Activated T-cell treated with anti-CD3 and anti-CD28 coated beads, Interleukin-2, amount 50 U/mL, for 4 hours (primary cell): ENCODE results near the gene RXRA. TPM values are rescaled to one million over a fixed set of nuclear protein-coding genes. Genes with fewer than 3 reads are reported as not detected.

ENCODE experiments used
- ATAC-seq, 2 donors: fragments of 200-7000 bp; cut with Tn5 transposase; one replicate each; pipeline ENCODE4 v1.10.0; 2021
- DNase-seq: peaks from one replicate; pipeline ENCODE4 v3.0.0-alpha.2; 2020
- H3K27me3 Mint-ChIP-seq: one replicate; pipeline ENCODE4 v1.8.0; 2021; ENCODE audit warnings: low read depth, mixed read lengths
- H3K36me3 Mint-ChIP-seq: one replicate; pipeline ENCODE4 v1.8.0; 2022; ENCODE audit warnings: mixed read lengths; ENCODE audit not compliant: insufficient read depth
- H3K4me1 Mint-ChIP-seq: one replicate; pipeline ENCODE4 v1.8.0; 2021; ENCODE audit warnings: low read depth, mixed read lengths
- H3K4me3 Mint-ChIP-seq: one replicate; pipeline ENCODE4 v1.8.0; 2021; ENCODE audit warnings: mild to moderate bottlenecking, moderate library complexity, mixed read lengths
- H3K9me3 Mint-ChIP-seq: one replicate; pipeline ENCODE4 v1.8.0; 2021; ENCODE audit warnings: mixed read lengths
- total RNA-seq, 3 donors: library from RNA; stranded (reverse); gene quantifications; one replicate each; pipeline ENCODE4 v1.2.1, GENCODE V29; 2021

Gene RXRA
- total RNA-seq, 3 donors from 2014 or later = 4.7 to 7.6 (median 4.7) TPM

DNA sequence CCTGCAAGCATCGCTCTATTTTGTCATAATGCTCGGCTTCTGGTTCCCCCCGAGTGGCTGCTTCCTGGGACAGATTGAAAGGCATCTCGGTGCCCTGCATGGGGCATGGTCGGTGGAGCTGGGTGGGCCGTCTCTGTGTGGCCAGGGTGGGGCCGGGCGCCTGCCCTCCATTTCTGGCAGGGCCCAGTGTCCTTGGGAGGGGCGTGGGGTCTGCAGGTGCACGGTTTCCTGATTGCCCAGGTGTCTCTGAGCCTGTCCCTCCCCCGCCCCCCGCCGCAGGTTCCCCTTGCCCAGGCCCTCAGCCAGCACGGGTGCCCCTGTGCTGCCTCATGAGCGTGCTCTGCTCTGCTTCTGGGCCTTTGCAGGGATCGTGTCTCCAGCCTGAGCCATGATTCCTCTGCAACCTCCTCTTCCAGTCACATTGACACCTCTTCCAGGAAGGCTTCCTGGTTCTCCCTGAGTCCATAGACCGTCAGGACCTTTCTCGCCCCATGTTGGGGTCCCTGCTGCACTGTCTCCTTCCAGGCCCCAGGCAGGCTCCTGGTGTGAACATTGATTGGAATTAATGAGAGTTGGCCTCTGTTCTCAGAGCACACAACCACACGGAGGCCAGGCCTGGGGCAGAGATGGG is 90.2 kb downstream of the RXRA start:
- H3K27me3 Mint-ChIP-seq = no peaks in the 10 kb centered on the region
- ATAC-seq (no peak), DNase-seq (no peak)
- H3K4me3 Mint-ChIP-seq = no peak overlapping the region
- H3K4me1 Mint-ChIP-seq = peaks cover 7% of the 10 kb centered on the region
- no peaks in the 10 kb centered on the region for H3K36me3 Mint-ChIP-seq
- no peaks in the 10 kb centered on the region for H3K9me3 Mint-ChIP-seq

DNA sequence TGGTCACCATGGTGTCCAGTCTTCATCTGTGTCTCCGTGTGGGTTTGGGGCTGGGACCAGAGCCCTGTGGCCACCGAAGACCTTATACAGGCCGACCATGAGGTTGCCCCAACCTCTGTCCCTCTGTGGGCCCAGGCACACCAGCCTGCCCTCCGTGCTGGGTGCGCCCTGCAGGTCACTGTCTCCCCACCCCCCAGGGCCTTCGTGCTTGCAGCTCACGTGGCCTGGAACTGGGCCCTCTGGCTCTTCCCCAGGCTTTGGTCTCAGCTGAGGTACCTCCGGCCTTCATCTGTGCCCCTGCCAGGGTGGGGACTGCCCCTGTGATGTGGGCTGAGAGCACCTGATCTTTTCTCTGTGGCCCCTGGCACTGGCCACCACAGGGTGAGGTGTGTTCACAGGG is 92.1 kb downstream of the RXRA start:
- DNase-seq = no peak
- H3K9me3 Mint-ChIP-seq = no peaks in the 10 kb centered on the region
- no peaks in the 10 kb centered on the region for H3K4me1 Mint-ChIP-seq
- H3K36me3 Mint-ChIP-seq = no peaks in the 10 kb centered on the region
- H3K27me3 Mint-ChIP-seq = no peaks in the 10 kb centered on the region
- no peak overlapping the region for H3K4me3 Mint-ChIP-seq
- no peak for ATAC-seq

DNA sequence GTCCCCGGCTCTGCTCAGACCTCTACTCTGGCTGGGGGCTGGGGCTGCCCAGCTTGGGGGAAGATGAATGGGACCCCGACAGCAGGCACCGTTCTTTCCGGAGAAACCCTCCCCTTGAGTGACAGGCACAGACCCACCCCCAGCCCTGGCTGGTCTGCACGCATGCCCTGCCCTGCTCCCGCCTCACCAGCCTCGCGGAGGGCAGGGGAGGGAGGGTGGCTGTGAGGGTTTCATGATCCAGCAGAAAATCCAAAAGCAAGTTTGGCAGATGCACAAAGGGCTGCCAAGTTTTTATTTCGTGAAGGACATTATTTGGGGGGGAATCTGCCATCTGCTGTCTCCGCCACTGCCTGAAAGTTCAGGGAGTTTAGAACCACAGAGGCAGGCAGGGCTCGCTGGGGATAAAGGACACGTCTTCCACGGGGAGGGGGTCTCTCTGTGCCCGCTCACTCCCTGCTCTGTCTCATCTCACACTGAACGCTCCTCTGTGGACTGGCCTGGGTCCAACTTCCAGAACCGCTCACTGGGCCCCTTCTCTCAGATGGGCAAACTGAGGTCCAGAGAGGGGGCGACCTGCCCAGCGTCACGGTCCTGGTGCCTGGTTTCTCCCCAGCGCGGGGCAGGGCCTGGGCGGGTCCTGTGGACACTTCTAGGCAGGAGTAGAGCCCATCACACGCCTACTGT is 92.9 kb downstream of the RXRA start:
- Mint-ChIP-seq H3K27me3 (no peaks in the 10 kb centered on the region), H3K36me3 (no peaks in the 10 kb centered on the region), H3K4me3 (no peak overlapping the region), H3K9me3 (no peaks in the 10 kb centered on the region), H3K4me1 (no peaks in the 10 kb centered on the region)
- ATAC-seq (no peak), DNase-seq (no peak)

DNA sequence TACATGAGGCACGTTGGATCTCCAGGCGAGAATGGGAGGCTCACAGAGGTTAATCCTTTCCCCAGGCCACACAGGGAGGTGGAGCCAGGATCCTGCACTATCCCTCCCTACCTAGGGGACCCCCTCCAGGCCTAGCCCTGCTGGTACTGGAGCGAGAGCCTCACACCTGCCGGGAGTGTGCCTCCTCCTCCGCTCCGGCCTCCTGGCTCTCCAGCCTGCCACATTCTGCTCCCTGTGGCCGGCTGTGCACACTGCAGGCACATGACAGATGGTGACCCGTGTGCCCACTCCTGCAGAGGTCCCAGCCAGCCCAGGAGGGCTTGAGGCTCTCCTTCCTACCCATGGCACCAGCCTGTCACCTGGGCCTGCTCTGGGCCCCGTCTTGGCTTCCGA is 93.4 kb downstream of the RXRA start:
- no peaks in the 10 kb centered on the region for H3K4me1 Mint-ChIP-seq
- no peak overlapping the region for H3K4me3 Mint-ChIP-seq
- no peaks in the 10 kb centered on the region for H3K9me3 Mint-ChIP-seq

DNA sequence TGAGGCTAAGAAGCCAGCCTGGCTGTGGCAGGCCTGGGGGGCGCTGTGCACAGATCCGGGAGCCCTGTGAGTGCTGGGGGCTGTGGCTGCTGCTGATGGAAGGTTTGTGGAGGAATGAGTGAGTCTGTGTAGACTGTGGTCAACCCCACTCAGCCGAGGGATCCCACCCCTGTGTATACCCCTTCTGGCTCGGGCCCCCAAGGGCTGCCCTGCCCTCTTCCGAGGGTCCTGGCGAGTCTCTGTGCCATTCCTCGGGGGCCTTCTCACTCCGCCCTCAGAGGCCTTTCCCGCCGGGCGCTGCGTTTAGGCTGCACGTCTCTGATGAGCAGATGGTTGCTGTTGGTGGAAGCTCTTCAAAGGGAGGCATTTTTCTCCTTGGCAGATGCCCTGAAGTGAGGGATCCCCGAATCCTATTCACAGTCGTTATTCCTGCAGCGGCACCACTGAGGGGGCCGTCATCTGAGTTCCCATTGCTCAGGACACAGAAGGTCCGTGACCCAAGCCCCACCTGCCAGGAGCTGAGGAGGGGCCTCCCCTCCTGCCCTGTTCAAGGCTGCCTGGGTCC is 94.1 kb downstream of the RXRA start:
- no peak overlapping the region for H3K4me3 Mint-ChIP-seq
- no peak for ATAC-seq
- H3K36me3 Mint-ChIP-seq = no peaks in the 10 kb centered on the region
- H3K27me3 Mint-ChIP-seq = no peaks in the 10 kb centered on the region
- no peak for DNase-seq
- H3K4me1 Mint-ChIP-seq = no peaks in the 10 kb centered on the region
- no peaks in the 10 kb centered on the region for H3K9me3 Mint-ChIP-seq

More for the DNA sequence above, 93.4 kb downstream of the RXRA start:
- no peaks in the 10 kb centered on the region for H3K27me3 Mint-ChIP-seq
- ATAC-seq (peak; percentile 38 to 39), DNase-seq (no peak)
- no peaks in the 10 kb centered on the region for H3K36me3 Mint-ChIP-seq

DNA sequence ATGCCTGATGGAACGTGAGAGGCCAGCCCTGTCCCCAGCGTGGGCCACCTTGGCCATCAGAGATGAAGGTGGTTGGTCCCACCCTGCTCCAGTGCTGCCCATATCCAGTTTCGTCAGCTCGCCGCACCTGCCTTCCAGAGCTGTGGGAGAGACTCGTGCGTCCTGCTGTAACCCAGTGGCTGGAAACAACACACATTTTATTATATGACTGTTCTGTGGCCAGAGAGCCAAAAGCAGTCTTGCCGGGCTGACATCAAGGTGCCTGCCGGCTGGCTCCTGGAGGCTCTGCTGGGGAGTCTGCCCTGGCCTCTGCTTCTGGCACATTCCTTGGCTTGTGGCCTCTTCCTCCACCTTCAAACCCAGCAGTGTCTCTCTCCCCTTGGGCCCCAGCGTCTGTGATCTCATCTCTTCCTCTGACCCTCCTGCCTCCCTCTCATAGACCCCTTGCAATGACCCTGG is 94.7 kb downstream of the RXRA start:
- no peaks in the 10 kb centered on the region for H3K27me3 Mint-ChIP-seq
- H3K4me1 Mint-ChIP-seq = no peaks in the 10 kb centered on the region
- no peaks in the 10 kb centered on the region for H3K9me3 Mint-ChIP-seq
- no peak overlapping the region for H3K4me3 Mint-ChIP-seq
- DNase-seq (no peak), ATAC-seq (no peak)
- H3K36me3 Mint-ChIP-seq = no peaks in the 10 kb centered on the region

DNA sequence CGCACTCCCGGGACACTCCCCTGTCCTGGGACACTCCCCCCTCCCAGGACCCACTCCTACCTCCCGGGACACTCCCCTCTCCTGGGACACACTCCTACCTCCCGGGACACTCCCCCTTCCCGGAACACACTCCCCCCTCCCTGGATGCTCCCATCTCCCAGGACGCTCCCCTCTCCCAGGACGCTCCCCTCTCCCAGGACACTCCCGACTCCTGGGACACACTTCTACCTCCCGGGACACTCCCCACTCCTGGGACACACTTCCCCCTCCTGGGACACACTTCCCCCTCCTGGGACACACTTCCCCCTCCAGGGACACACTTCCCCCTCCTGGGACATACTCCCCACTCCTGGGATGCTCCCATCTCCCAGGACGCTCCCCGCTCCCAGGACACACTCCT is 95.6 kb downstream of the RXRA start:
- Mint-ChIP-seq H3K9me3 (no peaks in the 10 kb centered on the region), H3K27me3 (no peaks in the 10 kb centered on the region), H3K4me3 (no peak overlapping the region), H3K4me1 (no peaks in the 10 kb centered on the region), H3K36me3 (no peaks in the 10 kb centered on the region)
- ATAC-seq (no peak), DNase-seq (no peak)

DNA sequence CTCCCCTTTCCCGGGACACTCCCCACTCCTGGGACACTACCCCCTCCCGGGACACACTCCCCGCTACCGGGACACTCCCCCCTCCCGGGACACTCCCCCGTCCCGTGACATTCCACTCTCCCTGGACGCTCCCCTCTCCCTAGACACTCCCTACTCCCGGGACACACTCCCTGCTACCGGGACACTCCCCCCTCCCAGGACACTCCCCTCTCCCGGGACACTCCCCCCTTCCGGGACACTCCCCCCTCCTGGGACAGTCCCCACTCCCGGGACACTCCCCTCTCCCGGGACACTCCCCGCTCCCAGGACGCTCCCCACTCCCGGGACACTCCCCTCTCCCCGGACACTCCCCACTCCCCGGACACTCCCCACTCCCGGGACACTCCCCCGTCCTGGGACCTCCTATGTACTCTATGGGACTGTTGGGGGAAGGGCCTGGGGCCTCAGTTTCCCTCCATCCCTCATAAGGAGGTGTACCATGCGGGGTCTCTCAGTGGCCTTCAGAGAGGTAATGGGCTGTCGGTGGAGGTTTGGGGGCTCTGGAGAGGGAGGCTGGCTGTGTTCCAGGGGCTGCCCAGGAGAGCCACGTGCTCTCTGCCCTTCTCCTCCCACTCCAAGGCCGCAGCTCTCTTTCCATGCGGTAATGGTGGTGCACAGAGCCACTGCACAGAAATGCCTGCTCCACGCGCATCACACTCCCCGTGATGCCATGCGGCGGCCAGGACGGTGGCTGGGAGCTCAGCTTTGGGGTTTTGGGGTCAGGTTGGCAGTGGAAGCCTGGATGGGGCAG is 96.2 kb downstream of the RXRA start:
- DNase-seq (no peak), ATAC-seq (no peak)
- H3K4me1 Mint-ChIP-seq = no peaks in the 10 kb centered on the region
- no peaks in the 10 kb centered on the region for H3K9me3 Mint-ChIP-seq
- no peaks in the 10 kb centered on the region for H3K27me3 Mint-ChIP-seq
- no peak overlapping the region for H3K4me3 Mint-ChIP-seq
- H3K36me3 Mint-ChIP-seq = no peaks in the 10 kb centered on the region

DNA sequence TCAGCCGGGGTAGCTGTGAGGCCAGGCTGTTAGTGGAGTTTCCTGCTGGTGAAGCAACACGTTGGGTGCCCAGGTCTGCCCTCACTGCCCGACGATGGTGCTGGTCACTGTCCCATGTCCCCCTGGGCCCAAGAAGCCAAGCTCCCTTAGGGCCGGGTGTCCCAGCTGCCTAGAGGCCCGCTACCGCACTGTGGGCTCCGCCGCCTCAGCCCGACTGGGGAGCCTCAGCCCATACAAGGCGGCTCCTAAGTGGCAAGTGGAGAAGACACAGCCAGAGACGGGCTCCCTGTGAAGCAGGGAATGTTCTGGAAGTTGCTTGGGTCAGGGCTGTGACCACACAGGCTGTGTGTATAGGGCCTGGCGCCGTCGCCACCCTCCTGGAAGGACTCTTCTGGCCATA is 96.9 kb downstream of the RXRA start:
- no peak overlapping the region for H3K4me3 Mint-ChIP-seq
- no peak for DNase-seq
- H3K36me3 Mint-ChIP-seq = no peaks in the 10 kb centered on the region
- H3K9me3 Mint-ChIP-seq = no peaks in the 10 kb centered on the region
- H3K4me1 Mint-ChIP-seq = no peaks in the 10 kb centered on the region
- no peaks in the 10 kb centered on the region for H3K27me3 Mint-ChIP-seq
- ATAC-seq = no peak

DNA sequence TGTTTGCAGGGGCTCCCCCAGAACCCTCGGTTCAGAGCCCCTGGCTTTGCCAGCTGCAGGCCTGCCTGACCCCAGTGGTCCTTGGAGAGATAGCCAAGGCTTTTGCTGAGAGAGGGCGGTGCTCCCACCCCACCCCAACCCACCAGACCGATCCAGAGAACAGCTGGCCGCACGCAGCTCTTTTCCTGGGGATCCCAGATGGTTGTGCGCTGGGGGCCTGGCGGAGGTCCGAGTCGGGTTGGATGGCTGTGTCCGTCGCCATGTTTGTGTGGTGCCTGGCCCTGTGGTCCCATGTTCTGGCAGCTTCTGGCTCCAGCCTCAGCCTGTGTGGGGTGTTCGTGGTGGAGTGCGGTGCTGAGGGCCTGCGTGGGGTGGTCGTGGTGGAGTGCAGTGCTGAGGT is 97.5 kb downstream of the RXRA start:
- no peak overlapping the region for H3K4me3 Mint-ChIP-seq
- DNase-seq (no peak), ATAC-seq (no peak)
- no peaks in the 10 kb centered on the region for H3K9me3 Mint-ChIP-seq
- no peaks in the 10 kb centered on the region for H3K4me1 Mint-ChIP-seq
- no peaks in the 10 kb centered on the region for H3K36me3 Mint-ChIP-seq
- no peaks in the 10 kb centered on the region for H3K27me3 Mint-ChIP-seq

DNA sequence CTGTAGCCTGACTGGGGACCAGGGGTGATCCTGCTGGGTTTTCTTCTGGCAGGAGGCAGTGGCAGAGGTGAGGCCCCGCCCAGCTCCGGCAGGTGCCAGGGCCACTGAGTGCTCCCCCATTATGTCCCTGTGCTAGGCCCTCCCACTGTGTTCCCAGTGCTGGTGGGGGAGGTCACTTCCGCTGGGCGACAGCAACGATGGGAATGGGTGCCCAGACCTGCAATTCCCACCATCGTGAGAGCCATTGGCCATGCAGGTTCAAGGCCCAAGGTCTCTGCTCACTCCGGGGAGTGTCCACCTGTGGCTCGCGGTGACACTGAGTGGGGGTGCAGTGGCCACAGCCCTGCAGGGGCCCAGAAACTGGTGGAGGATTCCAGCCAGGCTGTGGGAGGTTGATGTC is 98.6 kb downstream of the RXRA start:
- no peaks in the 10 kb centered on the region for H3K4me1 Mint-ChIP-seq
- DNase-seq (no peak), ATAC-seq (no peak)
- H3K27me3 Mint-ChIP-seq = no peaks in the 10 kb centered on the region
- H3K4me3 Mint-ChIP-seq = no peak overlapping the region
- no peaks in the 10 kb centered on the region for H3K36me3 Mint-ChIP-seq
- H3K9me3 Mint-ChIP-seq = no peaks in the 10 kb centered on the region

DNA sequence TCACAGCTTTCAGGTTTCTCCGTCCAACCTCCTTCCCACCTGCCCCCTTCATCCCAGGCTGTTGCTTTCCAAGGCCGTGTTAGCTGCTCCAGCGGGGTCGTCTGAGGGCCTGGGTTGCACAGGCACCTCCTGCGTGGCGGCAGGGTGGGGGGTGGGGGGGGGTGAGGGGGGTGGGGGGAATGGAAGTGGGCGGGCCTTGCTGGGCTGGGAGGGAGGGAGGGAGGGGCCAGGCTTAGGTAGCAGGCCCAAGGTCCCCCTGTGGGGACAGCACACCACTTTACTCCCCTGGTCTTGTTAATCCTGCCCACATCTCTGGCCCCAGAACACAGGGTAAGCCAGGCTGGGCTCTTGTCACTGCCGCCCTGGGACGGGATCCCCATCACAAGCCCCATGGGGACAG is 99.1 kb downstream of the RXRA start:
- H3K9me3 Mint-ChIP-seq = no peaks in the 10 kb centered on the region
- H3K4me3 Mint-ChIP-seq = no peak overlapping the region
- no peaks in the 10 kb centered on the region for H3K4me1 Mint-ChIP-seq
- H3K27me3 Mint-ChIP-seq = no peaks in the 10 kb centered on the region
- no peak for ATAC-seq
- H3K36me3 Mint-ChIP-seq = no peaks in the 10 kb centered on the region
- no peak for DNase-seq

DNA sequence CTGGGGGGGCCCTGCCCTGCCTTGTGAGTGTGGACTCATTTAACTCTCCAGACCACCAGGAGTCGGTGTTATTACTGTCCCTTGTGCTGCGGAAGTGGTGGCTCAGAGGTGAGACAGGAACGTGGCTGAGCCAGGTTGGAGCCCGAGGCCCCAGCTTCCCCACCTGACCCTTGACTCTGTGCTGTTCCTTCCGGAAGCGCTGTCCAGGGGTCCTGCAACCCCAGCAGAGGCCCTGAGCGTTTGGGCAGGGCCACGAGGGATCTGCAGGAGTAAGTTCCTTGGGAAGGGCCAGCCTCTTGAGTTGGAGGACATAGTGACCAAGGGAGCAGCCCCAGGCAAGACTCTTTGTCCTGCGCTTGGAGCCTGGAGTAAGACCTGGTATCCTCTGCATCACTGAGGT is 99.6 kb downstream of the RXRA start:
- DNase-seq (no peak), ATAC-seq (no peak)
- Mint-ChIP-seq H3K4me1 (no peaks in the 10 kb centered on the region), H3K9me3 (no peaks in the 10 kb centered on the region), H3K36me3 (no peaks in the 10 kb centered on the region), H3K27me3 (no peaks in the 10 kb centered on the region), H3K4me3 (no peak overlapping the region)

DNA sequence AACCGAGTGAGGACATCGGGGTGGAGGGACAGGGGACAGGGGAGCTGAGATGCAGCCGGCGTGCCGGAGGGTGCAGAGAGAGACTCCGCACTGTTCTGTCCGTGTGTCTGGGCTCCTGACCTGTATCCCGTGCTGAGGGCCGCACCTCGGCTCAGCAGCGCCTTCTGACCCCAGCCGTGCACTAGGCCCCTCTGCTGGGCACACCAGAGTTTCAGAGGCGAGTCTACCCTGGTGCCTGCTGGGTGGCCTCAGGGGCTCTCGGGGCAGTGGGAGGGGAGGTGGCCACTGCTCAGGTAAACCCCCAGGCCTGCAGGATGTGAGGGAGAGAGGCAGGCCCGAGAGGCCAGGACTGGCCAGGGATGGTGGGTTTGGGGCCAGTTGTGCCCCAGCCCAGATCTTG is 100.2 kb downstream of the RXRA start:
- Mint-ChIP-seq H3K4me3 (no peak overlapping the region), H3K36me3 (no peaks in the 10 kb centered on the region), H3K9me3 (no peaks in the 10 kb centered on the region), H3K27me3 (no peaks in the 10 kb centered on the region), H3K4me1 (no peaks in the 10 kb centered on the region)
- DNase-seq (no peak), ATAC-seq (no peak)
